HG03060 (cell line): ENCODE measurements around the gene UGT2A3.
"Not testable (repeated sequence)": the region's sequence is repeated elsewhere in the genome, so short reads cannot be mapped to it uniquely, and the experiment has no call there.

Experiments
- ATAC-seq: cut with Tn5 transposase; IDR thresholded peaks from one replicate; pipeline ENCODE4 v1.9.1; 2021; ENCODE audit warnings: low read depth, moderate number of reproducible peaks; ENCODE audit not compliant: unreplicated experiment

Gene UGT2A3

DNA sequence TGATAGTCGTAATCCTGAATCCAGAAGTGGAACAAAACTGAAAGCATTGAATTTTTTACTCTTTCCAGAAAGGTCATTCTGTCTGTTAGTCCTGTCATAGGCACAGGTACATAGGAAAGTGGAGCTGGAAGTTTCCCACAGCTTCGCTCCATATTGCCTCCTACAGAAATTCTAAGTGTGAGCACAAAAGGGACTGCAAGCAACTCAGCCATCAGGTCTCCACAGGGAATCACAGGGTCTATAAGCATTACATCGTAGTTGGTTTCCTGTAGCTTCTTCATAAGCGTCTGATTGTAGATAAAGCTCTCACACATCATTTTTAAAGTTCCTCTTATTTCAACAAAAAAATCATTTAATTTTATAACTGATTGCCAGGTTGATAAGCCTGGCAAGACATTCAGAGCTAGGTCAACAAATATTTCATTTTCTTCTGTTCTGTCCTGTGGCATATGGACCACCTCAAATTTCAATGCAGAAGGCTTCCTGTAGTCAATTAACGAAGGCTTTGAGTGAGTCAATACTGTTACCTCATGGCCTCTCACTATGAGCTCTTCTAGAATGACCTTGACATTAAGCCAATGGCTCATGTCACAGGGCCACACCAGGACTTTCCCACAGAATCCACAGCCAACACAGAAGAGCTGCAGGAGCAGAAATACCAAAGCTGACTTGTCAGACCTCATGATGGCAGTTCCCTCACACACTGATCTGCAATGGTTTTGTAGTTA, at the start of gene UGT2A3:
UGT2A3 (minus strand) TSS at position 727 of the 728 bp plus-strand sequence; CDS start at position 683, 44 bp downstream.
- ATAC-seq, result no peak

DNA sequence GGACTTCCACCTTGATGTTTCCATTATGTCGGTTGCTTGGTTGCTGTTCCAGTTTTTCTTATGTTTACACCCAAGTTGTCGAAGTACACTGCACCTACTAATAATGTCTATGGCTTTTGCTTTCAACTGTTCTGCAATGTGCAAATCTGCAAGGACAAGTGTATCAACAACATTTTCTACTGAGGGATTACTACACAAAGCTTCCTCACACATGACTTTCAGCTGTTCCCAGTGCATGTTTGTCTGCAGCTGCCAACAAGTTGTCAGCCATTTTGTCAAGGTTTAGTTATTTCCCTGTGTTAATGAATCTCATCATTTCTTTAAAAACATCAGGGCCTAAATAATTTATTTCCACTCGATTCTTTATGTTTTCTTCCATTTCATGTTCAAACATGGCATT, 45.4 kb upstream of the UGT2A3 start:
- ATAC-seq, result no peak

DNA sequence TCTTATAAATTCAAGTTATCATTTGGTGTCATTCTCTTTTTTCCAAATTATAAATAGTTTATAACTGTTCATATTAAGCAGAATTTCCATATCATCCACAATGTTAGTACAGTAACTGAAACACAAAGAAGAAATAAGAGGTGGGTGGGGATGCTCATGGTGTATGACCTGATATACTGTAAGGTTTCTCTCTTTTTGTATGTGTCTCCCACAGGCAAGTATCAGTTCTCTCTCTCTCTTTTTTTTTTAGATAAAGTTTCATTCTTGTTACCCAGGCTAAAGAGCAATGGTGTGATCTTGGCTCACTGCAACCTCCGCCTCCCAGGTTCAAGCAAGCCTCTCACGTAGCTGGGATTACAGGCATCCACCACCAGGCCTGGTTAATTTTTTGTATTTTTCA, 43.7 kb upstream of the UGT2A3 start:
- no peak for ATAC-seq

DNA sequence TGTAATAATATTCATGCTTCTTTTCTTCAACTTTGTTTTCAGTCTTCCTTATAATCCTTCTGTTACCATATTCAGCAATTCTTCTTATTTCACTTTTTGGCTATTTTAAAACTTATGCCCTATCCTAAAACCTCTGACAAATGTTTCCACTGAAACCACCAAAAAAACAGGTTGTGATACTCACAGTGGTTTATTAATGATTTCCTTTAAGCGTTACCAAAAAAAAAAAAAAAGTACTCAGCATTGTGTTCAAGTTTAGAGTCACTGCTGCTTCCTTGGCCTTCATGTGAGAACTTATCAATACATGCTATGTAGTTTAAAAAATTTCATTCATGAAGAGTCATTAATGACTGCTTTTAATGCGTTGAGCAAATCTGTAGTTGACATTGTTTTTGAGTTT, 35.4 kb upstream of the UGT2A3 start:
- ATAC-seq, result no peak

DNA sequence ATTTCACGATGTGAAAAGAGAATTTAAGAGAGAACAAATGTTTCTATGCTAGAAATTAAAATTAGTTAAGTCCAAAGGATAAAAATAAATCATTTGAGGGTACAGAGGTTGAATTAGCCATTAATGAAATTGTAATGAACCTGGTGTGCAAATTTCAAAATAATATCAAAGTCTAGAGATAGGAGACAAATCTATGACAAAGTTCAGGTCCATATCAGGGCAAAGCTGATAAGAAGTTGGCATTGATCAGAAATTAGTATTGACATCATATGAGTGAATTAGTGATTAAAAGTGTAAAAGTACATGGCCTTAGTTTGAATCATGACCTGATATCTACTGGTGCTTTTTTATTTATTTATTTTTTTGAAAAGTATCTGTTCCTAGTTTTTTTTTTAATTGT, 33.8 kb upstream of the UGT2A3 start:
- ATAC-seq, result no peak

DNA sequence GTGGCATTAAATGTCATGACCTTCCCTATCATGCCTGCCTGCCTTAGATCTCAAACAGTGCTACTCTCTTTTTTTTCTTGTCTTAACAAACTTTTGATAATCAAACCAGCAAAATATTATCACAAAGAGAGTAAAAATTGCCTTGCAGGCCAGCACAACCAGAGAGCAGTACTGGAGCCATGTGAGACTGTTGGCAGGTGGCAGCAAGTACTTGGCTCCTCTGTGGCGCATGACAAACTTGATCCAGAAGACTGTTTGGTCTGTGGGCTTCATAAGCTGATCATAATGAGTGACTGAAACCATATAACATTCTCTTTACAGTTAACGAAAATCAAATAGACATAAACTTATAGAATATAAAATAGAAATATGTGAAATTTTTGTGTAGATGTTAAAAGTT, 33.3 kb upstream of the UGT2A3 start:
- no peak for ATAC-seq

DNA sequence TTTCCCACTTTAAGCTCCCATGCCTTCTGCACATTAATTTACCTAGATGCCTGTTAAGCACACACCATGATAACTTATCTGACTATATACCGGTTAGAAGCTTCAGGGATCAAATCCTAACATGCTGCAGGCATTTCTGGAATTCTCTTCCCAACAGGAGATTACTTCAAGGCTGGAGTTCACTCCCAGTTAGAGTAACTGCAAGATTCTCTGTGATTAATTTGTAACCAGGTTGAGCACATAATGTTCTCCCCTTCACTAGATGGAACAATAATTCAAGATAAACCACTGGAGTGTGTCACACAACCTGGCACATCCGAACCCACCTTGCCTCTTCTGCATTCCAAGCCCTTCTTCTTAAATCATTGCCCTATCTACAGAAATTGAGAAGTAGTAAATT, 11.8 kb upstream of the UGT2A3 start:
- no peak for ATAC-seq

DNA sequence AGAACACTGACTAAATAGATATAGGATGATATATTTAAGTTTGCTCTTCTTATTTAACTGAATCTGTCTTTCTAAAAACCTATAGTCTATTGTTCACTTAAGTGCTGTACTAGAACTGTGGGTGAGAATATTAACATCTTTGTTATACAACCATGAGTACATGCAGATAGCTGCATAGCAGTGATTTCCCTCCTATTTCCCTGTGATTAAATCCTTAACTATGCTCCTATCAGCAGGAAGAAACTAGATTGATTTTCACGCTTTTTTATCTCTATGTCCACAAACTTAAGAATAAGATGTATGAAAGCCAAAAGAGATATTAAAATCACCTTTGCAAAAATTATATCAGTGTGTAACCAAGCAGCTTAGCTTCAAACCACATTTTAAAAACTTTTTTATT, 11.3 kb upstream of the UGT2A3 start:
- ATAC-seq, result no peak

DNA sequence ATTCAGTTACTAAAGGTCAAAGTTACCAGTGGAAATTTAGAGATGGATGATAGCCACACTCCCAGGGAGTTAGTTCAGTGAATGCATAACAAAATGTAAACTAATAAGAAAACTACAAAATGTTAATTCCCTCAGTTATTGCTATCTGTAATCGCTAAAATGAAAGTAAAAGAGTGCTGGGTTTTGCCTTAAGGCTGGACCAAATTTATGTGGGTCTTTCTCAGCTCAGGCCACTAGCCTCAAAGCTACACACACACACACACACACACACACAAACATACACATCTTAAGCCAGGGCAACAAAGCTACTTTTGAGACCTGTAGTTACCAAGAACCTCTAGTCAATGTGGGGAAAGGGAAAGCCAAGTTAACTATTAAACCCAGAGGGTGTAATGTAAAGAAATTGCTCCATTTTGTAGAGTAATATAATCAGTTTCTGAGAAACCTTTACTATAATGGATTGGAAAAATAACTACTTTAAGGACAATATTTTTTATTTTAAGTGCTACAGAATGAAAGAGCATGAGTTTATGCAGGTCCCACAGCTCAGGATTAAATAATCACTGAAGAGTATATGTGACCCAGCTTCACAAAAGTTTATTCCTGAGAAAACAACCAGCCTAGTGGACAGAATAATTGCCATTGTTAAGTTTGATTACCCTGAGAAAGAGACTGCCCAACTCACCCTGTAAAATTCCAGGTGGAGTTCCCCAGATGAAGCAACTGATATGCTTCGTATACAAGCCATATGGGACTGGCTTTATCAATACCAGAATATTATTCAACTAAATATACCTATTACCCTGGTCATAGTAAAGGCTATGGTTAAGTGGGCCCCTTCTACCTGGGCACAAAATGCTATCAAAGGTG, 8.9 kb upstream of the UGT2A3 start:
- no peak for ATAC-seq

DNA sequence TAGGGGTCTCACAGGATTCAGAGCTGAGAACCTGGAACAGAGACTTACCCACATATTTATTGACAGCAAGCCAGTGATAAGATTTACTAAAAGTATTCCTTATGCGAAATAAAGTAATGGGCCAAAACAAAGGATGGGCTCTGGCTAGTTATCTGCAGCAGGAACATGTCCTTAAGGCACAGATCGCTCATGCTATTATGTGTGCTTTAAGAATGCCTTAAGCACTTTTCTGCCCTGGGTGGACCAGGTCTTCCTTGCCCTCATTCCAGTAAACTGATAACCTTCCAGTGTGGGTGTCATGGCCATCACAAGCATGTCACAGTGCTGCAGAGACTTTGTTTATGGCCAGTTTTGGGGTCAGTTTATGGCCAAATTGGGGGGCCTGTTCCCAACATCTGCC, 7.5 kb upstream of the UGT2A3 start:
- ATAC-seq, result not testable (repeated sequence)

DNA sequence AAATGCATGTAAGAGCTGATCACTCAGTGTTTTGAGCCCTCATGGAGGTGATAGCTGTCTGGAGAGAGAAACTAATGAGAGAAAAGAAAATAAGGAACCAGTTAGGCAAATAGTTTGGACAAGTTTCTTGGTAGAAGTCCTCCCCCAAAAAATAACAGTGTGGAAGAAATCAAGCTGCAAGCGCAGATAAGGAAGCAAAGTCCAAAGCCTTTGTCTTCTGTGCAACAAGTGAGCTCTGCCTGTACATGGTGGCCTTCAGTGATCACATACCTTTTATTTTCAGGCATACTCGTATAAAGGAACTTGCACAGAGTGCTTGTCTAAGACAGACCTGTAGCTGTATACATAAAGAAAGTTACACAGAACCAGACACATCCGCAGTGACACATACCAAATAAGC, 2.5 kb upstream of the UGT2A3 start:
- ATAC-seq, result no peak

DNA sequence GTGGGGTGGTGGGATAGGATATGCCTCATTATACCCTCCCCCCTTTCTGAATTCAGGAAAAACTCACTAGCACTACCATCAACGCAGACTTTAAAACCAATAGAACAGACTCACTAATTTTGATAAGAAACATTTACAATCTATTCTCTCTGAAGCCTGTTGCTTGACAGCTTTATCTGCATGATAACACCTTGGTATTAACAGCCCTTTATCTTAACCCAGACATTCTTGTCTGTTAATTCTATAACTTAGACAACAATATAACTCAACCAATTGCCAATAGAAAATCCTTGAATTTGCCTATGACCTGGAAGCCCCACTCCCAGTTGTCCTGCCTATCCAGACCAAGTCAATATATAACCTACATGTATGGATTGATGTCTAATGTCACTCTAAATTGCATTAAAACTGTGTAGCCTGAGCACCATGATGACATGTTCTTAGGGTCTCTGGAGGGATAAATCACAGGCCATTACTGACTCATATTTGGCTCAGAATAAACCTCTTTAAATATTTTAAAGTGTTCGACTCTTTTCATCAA, 1.5 kb upstream of the UGT2A3 start:
- no peak for ATAC-seq

DNA sequence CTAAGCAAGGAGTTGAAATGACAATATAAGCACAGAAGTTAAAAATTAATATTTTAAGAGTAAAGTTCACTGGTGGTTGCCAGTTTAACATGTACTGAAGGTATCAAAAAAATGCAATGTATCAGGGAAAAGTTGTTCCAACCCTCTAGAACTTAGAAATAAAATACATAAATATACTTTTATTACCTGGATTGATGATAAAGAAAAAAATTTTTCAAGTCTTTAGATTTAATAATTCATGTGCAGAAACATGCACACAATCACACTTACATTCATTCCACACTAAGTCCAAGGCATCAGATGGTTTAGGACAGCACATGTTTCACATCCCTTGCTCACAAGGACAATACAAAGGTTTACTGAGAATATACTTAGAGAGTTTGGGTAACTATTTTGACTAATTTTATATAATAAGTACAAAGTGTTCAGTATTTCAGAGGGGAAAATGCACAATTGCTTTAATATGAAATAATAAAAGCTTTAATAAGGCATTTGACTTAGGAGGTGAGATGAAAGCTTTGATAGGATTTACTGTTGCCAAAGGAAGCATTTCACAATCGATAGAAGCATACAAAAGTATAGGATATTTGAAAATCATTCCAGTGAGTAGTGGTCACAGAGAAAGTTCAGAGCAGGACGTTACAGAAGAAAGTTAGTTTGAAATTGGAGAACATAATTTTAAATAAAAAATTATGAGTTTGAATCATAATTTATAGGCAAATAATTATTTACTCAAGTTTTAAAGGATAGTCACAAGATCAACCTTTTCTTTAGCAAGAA, 392 bp upstream of the UGT2A3 start:
- ATAC-seq, result no peak

DNA sequence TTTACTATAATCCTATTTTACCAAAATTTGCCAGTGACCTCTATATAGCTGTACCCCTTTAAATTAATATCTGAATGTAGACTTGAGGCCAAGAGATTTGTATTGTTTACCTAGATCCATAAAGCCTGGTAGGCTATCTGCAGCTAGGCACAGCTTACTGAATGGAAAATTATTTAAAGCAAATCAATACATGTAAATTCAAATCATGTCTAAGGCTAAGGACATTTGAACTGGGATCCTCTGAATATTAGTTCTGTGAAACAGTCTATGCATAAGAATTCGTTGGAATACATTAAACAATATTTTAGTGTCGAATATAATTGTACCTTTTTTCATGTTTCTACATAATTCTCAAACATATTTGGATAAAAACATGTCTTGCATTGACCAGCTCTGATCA, 1.6 kb downstream of the UGT2A3 start:
- ATAC-seq, result no peak

DNA sequence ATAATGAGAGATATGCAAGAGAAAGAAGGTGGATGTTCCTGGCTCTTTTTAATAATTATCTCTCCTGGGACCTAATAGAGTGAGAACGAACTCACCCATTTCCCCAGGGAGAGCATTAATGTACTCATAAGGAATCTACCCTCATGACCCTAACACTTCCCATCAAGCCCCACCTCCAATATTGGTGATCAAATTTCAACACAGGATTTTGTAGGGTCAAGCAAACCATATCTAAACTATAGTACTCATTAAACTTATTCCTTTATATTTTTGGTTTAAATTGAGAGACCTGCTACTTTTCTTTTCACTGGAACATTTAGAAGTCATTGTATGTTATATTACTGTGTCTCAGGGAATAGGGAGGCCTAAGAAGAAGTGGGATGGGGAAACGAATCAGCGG, 2.6 kb downstream of the UGT2A3 start:
- ATAC-seq, result no peak

DNA sequence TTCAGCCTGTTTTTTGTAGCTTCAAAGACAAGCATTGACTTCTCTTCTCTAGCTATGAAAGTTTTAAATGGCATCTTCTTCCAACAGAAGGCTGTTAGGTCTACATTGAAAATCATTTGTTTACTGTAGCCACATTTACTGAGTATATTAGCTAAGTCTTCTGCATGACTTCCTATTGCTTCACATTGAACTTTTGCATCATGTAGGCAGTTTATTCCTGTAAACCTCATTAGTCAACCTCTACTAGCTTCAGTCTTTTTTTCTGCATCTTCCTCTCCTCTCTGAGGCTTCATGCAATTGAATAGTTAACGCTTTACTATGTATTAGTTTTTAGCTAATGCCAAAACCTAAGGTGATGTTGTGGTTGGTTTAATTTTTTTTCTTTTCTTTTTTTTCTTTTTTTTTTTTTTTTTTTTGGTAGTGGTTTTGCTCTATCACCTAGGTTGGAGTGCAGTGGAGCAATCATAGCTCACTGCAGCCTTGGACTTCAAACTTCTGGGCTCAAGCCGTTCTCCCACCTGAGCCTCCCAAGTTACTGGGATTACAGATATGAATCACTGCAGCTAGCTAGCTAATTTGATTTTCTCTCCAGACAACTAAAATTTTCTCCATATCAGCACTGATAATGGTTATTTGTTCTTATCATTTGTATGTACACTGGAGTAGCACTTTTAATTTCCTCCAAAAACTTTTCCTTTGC, 3.4 kb downstream of the UGT2A3 start:
- ATAC-seq, result no peak

DNA sequence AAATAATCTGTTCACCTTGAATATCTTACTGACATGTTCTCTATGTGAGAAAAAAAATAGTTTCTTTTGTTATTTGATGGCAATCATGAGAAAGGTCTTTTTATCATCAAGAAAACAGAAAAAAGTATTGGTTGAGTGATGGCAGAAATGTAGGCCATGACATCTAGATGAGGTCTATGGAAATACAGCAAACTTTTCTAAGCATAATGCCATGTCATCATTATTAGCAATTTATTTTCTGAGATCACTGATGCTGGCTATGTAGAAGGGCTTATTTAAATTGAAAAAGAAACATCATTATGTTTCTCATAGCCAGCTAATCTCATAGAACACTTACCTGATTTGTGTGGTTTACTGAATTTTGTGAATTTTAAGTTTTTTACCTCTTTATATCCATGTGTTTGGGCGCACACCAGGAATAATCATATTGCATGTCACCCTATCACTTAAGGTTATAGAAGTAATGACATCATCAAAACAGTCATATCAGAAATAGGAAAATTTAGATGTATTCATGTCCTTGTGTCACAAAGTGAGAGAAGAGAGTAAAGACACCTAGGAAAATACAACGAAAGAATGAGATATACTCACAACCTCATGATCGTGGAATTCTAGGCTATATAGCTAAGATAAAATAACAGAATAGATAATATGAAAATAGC, 22.4 kb downstream of the UGT2A3 start:
- no peak for ATAC-seq

DNA sequence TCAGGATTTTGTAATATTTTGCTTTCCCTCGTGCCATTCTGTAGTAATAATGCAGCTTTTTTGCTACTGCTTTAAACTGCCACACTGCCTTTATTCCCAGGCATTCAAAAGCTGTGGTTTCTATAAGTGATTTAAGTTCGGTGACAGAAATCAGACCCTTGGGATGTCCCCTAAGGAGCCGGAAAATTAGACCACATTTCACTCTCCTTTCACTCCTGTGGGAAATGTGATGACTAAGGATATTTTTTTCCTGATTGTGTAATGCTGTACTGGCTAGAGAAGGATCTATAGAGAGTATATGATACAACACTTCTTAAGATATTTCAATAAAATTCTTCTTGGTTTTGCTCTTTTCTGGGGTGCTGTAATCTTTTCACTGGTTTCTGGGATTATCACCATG, 24.4 kb downstream of the UGT2A3 start:
- ATAC-seq, result no peak

DNA sequence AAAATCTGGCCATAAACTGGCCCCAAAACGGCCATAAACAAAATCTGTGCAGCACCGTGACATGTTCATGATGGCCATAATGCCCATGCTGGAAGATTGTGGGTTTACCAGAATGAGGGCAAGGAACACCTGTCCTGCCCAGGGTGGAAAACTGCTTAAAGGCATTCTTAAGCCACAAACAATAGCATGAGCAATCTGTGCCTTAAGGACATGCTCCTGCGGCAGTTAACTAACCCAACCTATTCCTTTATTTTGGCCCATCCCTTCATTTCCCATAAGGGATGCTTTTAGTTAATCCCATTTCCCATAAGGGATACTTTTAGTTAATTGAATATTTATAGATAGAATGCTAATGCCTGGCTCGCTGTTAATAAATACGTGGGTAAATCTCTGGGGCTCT, 29.4 kb downstream of the UGT2A3 start:
- not testable (repeated sequence) for ATAC-seq

DNA sequence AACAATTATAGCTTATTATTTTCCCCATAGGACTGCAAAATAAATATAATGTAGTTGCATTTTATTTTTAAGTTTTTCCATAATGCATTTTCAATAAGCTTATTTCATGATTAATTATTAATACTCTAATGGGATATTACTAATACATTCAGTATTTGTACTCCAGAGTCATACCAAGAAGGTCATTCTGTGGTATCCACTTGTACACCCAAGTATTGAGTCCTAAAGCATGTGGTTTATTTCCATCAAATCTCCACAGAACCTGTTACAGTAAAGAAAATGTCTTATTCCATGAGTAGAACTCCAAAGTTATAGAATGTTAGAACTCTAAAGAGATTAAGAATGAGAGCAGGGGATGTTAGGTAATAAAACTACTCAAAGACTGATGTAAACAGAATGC, 30.6 kb downstream of the UGT2A3 start:
- ATAC-seq, result no peak
